Omental fat pad (tissue), 4 donors: Measurements from ENCODE around the gene BTNL8. TPM values are rescaled to one million over a fixed set of nuclear protein-coding genes. Genes with fewer than 3 reads are reported as not detected.

Source experiments
- ATAC-seq: fragments of 150-250 bp; one replicate; pipeline ENCODE4 v1.9.1; 2016; ENCODE audit warnings: mild to moderate bottlenecking, moderate library complexity; ENCODE audit not compliant: low FRiP score
- DNase-seq: peaks from one replicate; pipeline ENCODE4 v3.0.0-alpha.2; 2019; ENCODE audit warnings: low spot score
- CTCF ChIP-seq, 3 donors: fragments of 450-650 bp; IDR thresholded peaks; one replicate each; pipeline ENCODE4 v1.5.1; 2016 to 2017; ENCODE audit warnings: antibody characterized with exemption in 3 of 3, mild to moderate bottlenecking in 3 of 3, moderate library complexity in 2 of 3
- total RNA-seq, 4 donors: library from RNA; depleted of rRNA; stranded (reverse); fragments of >200 nt; gene quantifications; one replicate each; pipeline ENCODE4 v1.1.0, GENCODE V29; 2016

BTNL8 gene
- total RNA-seq: 1 to 10 TPM; 1.3 to 8.8 (median 3.0) TPM

- DNase-seq (no peak), ATAC-seq (no peak)
- TF ChIP-seq CTCF (IDR thresholded peaks at IDR 0.05): no peak
Measured at GRCh38 chr5:180898621-180899246, at the start of gene BTNL8. TSS of gene BTNL8 (plus strand) at chr5:180899159. CDS start at chr5:180899311, 152 bp downstream.

GRCh38 chr5:180849827-180850226 is 49.1 kb upstream of the BTNL8 start:
- DNase-seq: no peak
- TF ChIP-seq CTCF (IDR thresholded peaks at IDR 0.05): no peak
- no peak for ATAC-seq

- no peak for TF ChIP-seq CTCF (IDR thresholded peaks at IDR 0.05)
- DNase-seq (no peak), ATAC-seq (no peak)
Measured at GRCh38 chr5:180850434-180851078, 48.4 kb upstream of the BTNL8 start.

GRCh38 chr5:180852495-180852894 is 46.5 kb upstream of the BTNL8 start:
- DNase-seq (no peak), ATAC-seq (no peak)
- TF ChIP-seq CTCF (IDR thresholded peaks at IDR 0.05): no peak

GRCh38 chr5:180853121-180853847 is 45.7 kb upstream of the BTNL8 start:
- no peak for DNase-seq
- TF ChIP-seq CTCF (IDR thresholded peaks at IDR 0.05): no peak
- no peak for ATAC-seq

GRCh38 chr5:180853848-180854176 is 45.1 kb upstream of the BTNL8 start:
- DNase-seq: no peak
- ATAC-seq: no peak

More at GRCh38 chr5:180853848-180854176, 45.1 kb upstream of the BTNL8 start:
- no peak for TF ChIP-seq CTCF (IDR thresholded peaks at IDR 0.05)
